ENCODE results near the gene LHCGR.
"Not testable (repeated sequence)": the region's sequence is repeated elsewhere in the genome, so short reads cannot be mapped to it uniquely, and the experiment has no call there.

The LHCGR gene

GRCh38 chr2:48750128-48750739 is 5.3 kb downstream of the LHCGR start:
- Histone ChIP-seq H3K4me3 (ENCODE audit: low read depth, low read length) (no peak overlapping the region), H3K36me3 (ENCODE audit: control insufficient read depth in 2 of 2, insufficient read depth in 1 of 2, low read length in 2 of 2) (no peaks in the 10 kb centered on the region), H3K4me1 (ENCODE audit: control insufficient read depth, insufficient read depth, low read length) (peaks cover 6% of the 10 kb centered on the region; the same call in 1 of the 2 replicates), H3K9me3 (ENCODE audit: control insufficient read depth, insufficient read depth, low read depth, low read length) (no peaks in the 10 kb centered on the region), H3K27ac (ENCODE audit: extremely low read depth, low read depth, low read length) (no peak overlapping the region)
- ChIA-PET CTCF (interaction anchor here (1.5 kb wide), 1 partner anchor 21 kb away, joined by 3 read pairs; no protein-coding TSS in a partner anchor), POLR2A (no interaction called here)
- TF ChIP-seq ZBTB26 (tag by site-specific recombination; optimal IDR thresholded peaks at IDR 0.05) = no peak
- TF ChIP-seq ZIC2 (tag by site-specific recombination; IDR thresholded peaks at IDR 0.05) = no peak
- TF ChIP-seq ZNF394 (tag by site-specific recombination; IDR thresholded peaks at IDR 0.05; ENCODE audit: borderline replicate concordance) = no peak

- TF ChIP-seq ZNF670 (tag by site-specific recombination; IDR thresholded peaks at IDR 0.05; ENCODE audit: low read depth) (no peak), ZFP37 (tag by site-specific recombination; IDR thresholded peaks at IDR 0.05) (no peak), ZNF354C (tag by site-specific recombination; IDR thresholded peaks at IDR 0.05; ENCODE audit: borderline replicate concordance, low read depth) (no peak), ZNF366 (tag by site-specific recombination; conservative IDR thresholded peaks at IDR 0.05) (no peak), ZNF2 (tag by site-specific recombination; IDR thresholded peaks at IDR 0.05) (no peak), BCL11B (tag by site-specific recombination; IDR thresholded peaks at IDR 0.05; ENCODE audit: low read depth) (no peak), ZNF16 (tag by site-specific recombination; IDR thresholded peaks at IDR 0.05; ENCODE audit: low read depth) (no peak), ZNF677 (tag by site-specific recombination; IDR thresholded peaks at IDR 0.05) (no peak), GFI1B (tag by site-specific recombination; IDR thresholded peaks at IDR 0.05) (no peak), ZNF747 (tag by site-specific recombination; IDR thresholded peaks at IDR 0.05) (no peak), MEIS1 (CRISPR knock-in tag; IDR thresholded peaks at IDR 0.05; ENCODE audit: borderline replicate concordance) (no peak), ZNF140 (tag by site-specific recombination; IDR thresholded peaks at IDR 0.05) (no peak)
- peaks cover 6% of the 10 kb centered on the region; the same call in 1 of the 2 replicates for H3K4me1 ChIP-seq (ENCODE audit: control insufficient read depth, insufficient read depth, low read length)
- POLR2A ChIA-PET = no interaction called here
- H3K9me3 ChIP-seq (ENCODE audit: control insufficient read depth, insufficient read depth, low read depth, low read length) = no peaks in the 10 kb centered on the region
- CTCF ChIA-PET = interaction anchor here (1.1 to 1.5 kb wide), 2 partner anchors 19 to 21 kb away, joined by 3 read pairs; no protein-coding TSS in a partner anchor
- no peaks in the 10 kb centered on the region for H3K36me3 ChIP-seq (ENCODE audit: control insufficient read depth in 2 of 2, insufficient read depth in 1 of 2, low read length in 2 of 2)
- H3K27ac ChIP-seq (ENCODE audit: extremely low read depth, low read depth, low read length) = no peak overlapping the region
- no peak overlapping the region for H3K4me3 ChIP-seq (ENCODE audit: low read depth, low read length)
Measured at GRCh38 chr2:48749291-48750127, 6.0 kb downstream of the LHCGR start.

- Histone ChIP-seq H3K27ac (ENCODE audit: extremely low read depth, low read depth, low read length) (no peak overlapping the region), H3K4me1 (ENCODE audit: control insufficient read depth, insufficient read depth, low read length) (peaks cover 6% of the 10 kb centered on the region; the same call in 1 of the 2 replicates), H3K4me3 (ENCODE audit: low read depth, low read length) (no peak overlapping the region), H3K36me3 (ENCODE audit: control insufficient read depth in 2 of 2, insufficient read depth in 1 of 2, low read length in 2 of 2) (no peaks in the 10 kb centered on the region), H3K9me3 (ENCODE audit: control insufficient read depth, insufficient read depth, low read depth, low read length) (no peaks in the 10 kb centered on the region)
- ChIA-PET CTCF (no interaction called here), POLR2A (no interaction called here)
- no peak for TF ChIP-seq ZNF366 (tag by site-specific recombination; conservative IDR thresholded peaks at IDR 0.05)
Measured at GRCh38 chr2:48747319-48747718, 8.2 kb downstream of the LHCGR start.

GRCh38 chr2:48739236-48739635 is 16.3 kb downstream of the LHCGR start:
- H3K9me3 ChIP-seq (ENCODE audit: control insufficient read depth, insufficient read depth, low read depth, low read length); CTCF ChIA-PET; H3K4me3 ChIP-seq (ENCODE audit: low read depth, low read length); H3K36me3 ChIP-seq (ENCODE audit: control insufficient read depth in 2 of 2, insufficient read depth in 1 of 2, low read length in 2 of 2); H3K4me1 ChIP-seq (ENCODE audit: control insufficient read depth, insufficient read depth, low read length); POLR2A ChIA-PET; H3K27ac ChIP-seq (ENCODE audit: extremely low read depth, low read depth, low read length): not testable (repeated sequence)
- TF ChIP-seq ZNF146 (tag by site-specific recombination; IDR thresholded peaks at IDR 0.05) = peak; percentile 51; the same call in 1 of the 2 replicates

Measured in HEK293 (cell line).